ES-I3 (cell line): ENCODE results near the gene PSMB7.
A peak's percentile ranks its signal among the peaks of the same experiment; 100 is the strongest.
"Not testable (repeated sequence)": the region's sequence is repeated elsewhere in the genome, so short reads cannot be mapped to it uniquely, and the experiment has no call there.

Source experiments
- H3K36me3 ChIP-seq: 2 replicates; pipeline ENCODE4 v1.6.1; 2013; ENCODE audit warnings: mild to moderate bottlenecking, low read length, control low read depth, moderate library complexity; ENCODE audit not compliant: insufficient read depth
- H3K4me1 ChIP-seq: 2 replicates; pipeline ENCODE4 v1.6.1; 2013; ENCODE audit warnings: mild to moderate bottlenecking, control low read depth, low read length; ENCODE audit not compliant: insufficient read depth
- H3K9ac ChIP-seq: 2 replicates; pipeline ENCODE4 v1.6.1; 2013; ENCODE audit warnings: low read depth, mild to moderate bottlenecking, low read length, moderate library complexity
- H3K9me3 ChIP-seq: 2 replicates; pipeline ENCODE4 v1.6.1; 2013; ENCODE audit warnings: mild to moderate bottlenecking, low read length, moderate library complexity; ENCODE audit not compliant: control insufficient read depth, insufficient read depth

The PSMB7 gene

DNA sequence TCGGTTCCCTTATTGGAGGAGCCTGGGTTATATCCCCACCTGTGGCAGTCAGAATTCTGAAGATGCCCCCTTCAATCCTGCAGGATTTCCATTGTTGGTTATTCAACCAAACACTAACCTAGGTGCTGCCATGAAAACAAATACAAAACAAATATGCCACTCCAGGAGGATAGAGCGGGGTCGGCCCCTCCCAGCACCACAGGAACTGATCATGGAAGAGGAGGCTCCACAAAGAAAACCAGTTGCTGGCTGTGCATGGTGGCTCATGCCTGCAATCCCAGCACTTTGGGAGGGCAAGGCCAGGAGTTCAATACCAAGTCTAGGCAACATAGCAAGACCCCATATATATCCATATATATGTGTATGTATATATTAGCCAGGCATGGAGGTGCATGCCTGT, 21.8 kb upstream of the PSMB7 start:
- Histone ChIP-seq H3K4me1 (no peaks in the 10 kb centered on the region), H3K9ac (no peak overlapping the region), H3K36me3 (no peaks in the 10 kb centered on the region), H3K9me3 (no peaks in the 10 kb centered on the region)

DNA sequence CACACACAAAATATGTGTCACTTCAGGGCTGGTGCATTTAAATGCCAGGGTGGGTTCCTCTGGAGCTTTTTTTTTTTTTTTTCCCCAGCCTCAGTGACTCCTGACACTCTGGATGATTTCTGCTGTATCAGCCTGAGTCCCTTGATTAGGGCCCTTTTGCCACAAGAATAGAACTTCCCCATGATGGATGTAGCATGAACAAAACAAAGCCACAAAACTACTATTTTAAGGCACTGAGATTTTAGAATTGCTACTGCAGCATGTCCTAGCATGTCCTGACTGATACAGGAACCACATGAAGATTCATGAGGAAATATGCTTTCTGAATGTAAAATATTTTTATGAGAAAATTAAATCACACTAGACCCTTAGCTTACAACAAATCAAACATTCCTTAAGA, 21.1 kb upstream of the PSMB7 start:
- Histone ChIP-seq H3K4me1 (no peaks in the 10 kb centered on the region), H3K9me3 (no peaks in the 10 kb centered on the region), H3K9ac (no peak overlapping the region), H3K36me3 (no peaks in the 10 kb centered on the region)

DNA sequence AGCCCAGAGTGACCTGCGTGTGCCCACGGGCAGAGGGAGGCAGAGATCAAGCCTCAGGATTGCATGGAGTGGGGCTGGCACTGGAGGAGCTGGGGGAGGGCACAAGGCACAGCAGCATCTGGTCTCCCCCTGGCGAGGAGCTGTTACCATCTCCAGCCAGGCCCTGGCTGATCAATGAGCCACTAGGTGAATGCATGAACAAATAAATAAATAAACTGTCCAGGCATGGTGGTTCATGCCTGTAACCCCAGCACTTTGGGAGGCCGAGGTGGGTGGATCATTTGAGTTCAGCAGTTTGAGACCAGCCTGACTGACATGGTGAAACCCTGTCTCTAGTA, 14.3 kb upstream of the PSMB7 start:
- Histone ChIP-seq H3K9me3 (no peaks in the 10 kb centered on the region), H3K4me1 (no peaks in the 10 kb centered on the region), H3K36me3 (no peaks in the 10 kb centered on the region), H3K9ac (no peak overlapping the region)

DNA sequence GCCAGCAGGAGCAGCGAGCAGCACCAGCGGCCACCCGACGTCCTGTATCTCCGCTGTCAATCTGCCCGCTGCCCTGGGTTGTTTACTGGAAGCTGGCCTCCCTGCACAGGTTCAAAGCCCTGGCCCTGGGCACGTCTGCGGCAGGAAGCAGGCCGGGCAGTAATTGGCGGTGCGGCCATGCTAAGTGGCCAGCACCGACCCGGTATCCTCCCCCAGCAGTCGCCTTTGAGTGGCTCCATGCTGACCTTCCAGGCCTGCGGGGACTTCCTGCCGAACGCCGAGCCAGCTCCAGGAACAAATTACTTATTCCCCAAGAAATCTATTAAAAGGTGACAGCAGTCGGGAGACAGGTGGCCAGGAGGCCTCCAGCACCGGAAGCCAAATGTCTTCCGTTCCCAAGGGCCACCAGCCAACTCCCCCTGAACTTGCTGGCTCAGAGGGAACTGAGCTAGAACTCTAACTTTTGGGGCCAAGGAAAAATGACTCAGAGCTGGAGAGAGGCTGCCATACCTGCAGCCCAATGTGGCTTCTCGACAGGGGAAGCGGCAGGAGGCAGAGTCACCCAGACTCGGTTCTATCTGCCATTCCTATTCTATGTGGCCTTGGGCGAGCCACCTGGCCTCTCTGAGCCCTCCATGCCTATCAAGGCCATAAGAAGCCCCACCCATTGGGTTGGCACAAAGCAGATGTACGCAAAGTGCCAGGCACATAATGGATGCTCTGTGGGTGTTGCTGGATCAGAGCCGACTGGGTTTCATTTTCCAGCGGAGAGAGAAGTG, 13.7 kb upstream of the PSMB7 start:
- no peaks in the 10 kb centered on the region for H3K4me1 ChIP-seq
- no peaks in the 10 kb centered on the region for H3K9me3 ChIP-seq
- H3K9ac ChIP-seq = no peak overlapping the region
- H3K36me3 ChIP-seq = no peaks in the 10 kb centered on the region

DNA sequence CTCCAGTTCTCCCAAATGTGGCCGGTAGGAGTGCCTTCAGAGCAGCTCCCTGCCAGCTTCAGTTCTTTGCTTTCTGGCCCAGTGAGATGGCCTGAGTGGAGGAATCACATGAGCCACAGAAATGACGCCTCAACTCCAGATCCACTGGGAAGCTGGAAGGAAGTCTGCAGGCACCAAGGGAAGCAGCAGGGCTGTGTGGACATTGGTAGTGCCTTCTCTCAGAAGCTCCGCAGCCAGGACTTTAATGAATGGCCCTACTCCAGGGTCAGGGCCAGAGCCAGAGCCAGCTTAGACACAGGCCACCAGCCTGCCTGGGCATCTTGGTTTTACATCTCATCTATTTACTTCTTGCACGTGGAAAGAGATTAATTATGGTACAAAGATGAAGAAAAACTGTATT, 12.0 kb upstream of the PSMB7 start:
- H3K9me3 ChIP-seq = no peaks in the 10 kb centered on the region
- H3K36me3 ChIP-seq = no peaks in the 10 kb centered on the region
- H3K9ac ChIP-seq = no peak overlapping the region
- H3K4me1 ChIP-seq = no peaks in the 10 kb centered on the region

DNA sequence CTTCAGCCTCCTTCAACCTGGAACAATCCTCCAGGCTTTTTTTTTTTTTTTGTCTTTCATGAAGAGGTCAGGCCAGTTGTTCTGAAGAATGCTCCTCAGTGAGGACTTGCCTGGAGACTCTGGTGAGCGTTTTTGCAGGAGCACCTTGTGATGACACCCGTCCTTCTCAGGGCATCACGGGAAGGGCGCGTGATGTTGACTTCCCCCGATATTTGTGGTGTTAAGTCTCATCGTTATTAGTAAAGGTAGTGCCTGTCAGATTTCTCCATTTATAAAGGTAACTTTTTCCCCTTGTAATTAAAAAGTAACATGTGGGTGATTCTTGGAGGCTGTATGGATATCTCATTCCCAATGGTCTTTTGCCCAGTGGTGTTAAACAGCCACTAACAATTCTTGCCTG, 11.1 kb upstream of the PSMB7 start:
- Histone ChIP-seq H3K36me3 (no peaks in the 10 kb centered on the region), H3K9me3 (no peaks in the 10 kb centered on the region), H3K9ac (no peak overlapping the region), H3K4me1 (no peaks in the 10 kb centered on the region)

DNA sequence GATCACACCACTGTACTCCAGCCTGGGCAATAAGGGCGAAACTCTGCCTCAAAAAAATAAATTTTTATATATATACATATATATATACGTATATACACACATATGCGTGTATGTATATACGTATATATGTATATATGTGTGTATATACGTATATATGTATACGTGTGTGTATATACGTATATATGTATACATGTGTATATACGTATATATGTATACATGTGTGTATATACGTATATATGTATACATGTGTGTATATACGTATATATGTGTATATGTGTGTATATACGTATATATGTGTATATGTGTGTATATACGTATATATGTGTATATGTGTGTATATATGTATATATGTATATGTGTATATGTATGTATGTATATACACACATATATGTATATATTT, 10.5 kb upstream of the PSMB7 start:
- H3K9me3 ChIP-seq, H3K4me1 ChIP-seq, H3K9ac ChIP-seq, H3K36me3 ChIP-seq: not testable (repeated sequence)

DNA sequence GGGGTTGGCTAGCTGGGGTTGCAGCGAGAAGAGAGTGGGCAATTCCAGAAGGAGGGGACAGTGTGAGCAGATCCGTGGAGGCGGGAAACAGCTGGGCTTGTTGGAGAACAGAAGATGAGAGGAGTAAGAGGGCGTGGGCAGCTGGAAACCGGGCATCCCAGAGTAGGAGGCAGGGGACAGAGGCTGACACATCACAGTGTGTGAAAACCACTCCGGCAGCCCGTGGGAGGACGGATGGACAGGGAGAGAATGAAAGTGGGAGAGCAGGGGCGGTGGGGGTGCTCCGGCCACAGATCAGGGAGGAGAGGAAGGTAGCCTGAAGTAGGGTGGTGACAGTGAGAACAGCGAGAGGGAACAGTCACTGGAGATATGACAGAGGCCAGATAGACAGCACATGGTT, 8.3 kb upstream of the PSMB7 start:
- no peaks in the 10 kb centered on the region for H3K9me3 ChIP-seq
- no peaks in the 10 kb centered on the region for H3K36me3 ChIP-seq
- H3K4me1 ChIP-seq = no peaks in the 10 kb centered on the region
- no peak overlapping the region for H3K9ac ChIP-seq

DNA sequence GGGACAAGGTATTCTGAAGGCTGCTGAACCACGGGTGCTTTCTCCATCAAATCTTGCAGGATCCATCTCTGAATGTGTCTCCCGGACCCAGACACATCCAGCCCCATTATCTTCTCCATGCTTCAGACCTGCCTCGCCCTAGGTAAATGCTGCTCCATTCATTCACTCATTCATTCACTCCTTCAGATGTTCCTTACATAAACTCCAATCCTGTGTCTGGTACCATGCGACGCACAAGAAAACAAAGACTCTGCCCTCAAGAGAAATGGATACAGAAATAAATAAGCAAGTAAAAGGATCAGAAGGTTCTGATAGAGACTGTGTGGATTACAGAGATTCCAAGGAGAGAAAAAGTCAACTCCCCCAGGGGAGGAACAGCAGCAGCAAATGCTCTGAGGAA, 7.9 kb upstream of the PSMB7 start:
- H3K9ac ChIP-seq = no peak overlapping the region
- H3K36me3 ChIP-seq = no peaks in the 10 kb centered on the region
- H3K4me1 ChIP-seq = no peaks in the 10 kb centered on the region

DNA sequence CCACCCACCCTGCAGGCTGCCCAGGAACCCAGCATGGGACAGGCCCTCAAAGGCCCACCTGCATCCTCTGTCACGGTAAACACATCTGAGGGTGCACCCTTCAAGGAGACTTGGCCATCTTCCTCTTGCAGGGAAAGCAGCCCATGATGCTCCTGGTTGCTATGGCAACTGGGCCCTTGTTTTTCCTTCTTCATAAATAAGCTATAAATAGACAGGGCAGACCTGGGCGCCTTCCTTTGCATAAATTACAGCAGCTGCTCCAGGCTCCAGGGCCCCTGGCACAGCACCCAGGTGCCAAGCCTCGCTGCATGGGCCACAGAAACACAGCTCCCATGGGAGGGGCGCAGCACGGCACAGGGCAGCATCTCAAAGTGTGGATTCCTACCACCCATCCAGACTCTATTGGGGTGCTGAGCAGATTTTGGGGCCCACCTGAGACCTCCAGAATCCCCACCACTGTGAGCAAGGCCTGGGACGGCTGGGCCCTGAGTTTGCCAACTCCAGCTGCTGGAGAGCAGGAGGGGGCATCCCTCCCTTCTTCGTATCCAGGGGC, 5.8 kb upstream of the PSMB7 start:
- no peaks in the 10 kb centered on the region for H3K9me3 ChIP-seq
- no peaks in the 10 kb centered on the region for H3K36me3 ChIP-seq
- H3K4me1 ChIP-seq = no peaks in the 10 kb centered on the region
- H3K9ac ChIP-seq = no peak overlapping the region

More for the DNA sequence above, 7.9 kb upstream of the PSMB7 start:
- H3K9me3 ChIP-seq = no peaks in the 10 kb centered on the region

DNA sequence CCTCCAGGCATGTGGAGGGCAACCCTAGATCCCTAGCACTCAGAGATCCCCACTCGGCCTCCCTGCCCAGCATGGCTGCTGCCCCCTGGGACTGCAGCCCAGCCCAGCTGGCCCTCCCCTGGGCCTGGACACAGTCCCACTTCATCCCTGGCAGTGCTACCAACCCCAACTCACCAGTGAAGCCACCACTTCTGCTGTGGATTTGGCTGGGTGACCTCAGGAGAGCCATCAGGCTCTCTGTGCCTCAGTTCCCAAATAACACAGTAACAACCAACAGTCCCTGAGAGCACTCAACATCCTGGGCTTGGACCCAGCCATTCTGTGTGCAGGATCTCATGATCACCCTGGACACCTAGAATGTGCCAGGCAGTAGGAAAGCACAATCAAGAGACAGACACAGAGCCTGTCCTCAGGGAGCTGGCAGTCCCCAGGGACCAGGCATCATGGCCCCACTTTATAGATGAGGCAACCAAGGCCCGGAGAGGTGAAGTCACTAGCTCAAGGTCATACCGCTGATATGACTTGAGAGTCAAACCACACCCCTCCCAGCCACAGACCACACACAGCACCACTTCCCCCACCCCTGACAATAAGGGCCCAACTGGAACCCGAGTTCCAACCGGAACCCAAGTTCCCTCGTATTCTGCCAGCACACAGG, 4.7 kb upstream of the PSMB7 start:
- peaks cover 5% of the 10 kb centered on the region; the same call in 1 of the 2 replicates for H3K4me1 ChIP-seq
- no peaks in the 10 kb centered on the region for H3K9me3 ChIP-seq
- H3K9ac ChIP-seq = no peak overlapping the region
- no peaks in the 10 kb centered on the region for H3K36me3 ChIP-seq

DNA sequence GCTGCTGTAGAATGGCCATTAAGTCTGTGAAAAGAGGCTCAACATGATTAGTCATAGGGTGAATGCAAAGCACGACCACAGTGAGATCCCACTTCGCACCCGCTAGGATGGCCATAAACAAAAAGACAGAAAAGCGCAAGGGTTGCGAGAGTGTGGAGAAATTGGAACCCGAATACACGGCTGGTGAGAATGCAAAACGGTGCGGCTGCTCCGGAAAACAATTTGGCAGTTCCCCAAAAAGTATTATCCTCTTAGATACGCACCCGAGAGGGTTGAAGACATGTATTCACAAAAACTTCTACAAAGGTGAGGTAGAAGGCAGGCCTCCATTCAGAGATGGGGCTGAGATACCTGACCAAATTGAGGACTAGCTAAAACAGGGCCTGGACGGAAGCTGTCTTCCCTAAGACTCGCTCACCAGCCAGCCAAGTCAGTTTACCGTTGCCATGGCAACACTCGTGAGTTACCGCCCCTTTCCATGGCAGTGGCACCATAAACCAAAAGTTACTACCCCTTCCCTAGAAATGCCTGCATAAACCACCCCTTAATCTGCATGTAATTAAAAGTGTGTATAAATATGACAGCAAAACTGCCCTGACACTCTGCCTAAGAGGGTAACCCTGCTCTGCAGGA, 726 bp upstream of the PSMB7 start:
- H3K36me3 ChIP-seq = peaks cover 24% of the 10 kb centered on the region
- H3K9ac ChIP-seq = no peak overlapping the region
- H3K9me3 ChIP-seq = no peaks in the 10 kb centered on the region

DNA sequence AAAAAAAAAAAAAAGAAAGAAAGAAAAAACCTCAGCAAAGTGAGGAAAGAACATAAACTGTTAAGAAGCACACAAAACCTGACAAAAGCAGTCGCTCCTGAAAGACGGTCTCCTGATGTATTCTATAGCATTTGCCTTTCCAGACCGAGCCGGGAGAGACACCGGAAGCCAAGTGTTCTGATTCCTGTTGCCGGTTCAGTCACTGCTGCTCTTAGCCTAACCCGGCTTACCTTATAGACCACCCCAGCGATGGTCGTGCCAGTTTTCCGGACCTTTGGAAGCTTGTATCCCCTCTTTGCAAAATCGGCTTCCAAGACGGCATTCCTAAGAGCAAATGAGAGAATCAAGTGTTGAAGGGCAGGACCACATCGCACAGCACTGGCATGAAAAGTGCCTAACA, 630 bp downstream of the PSMB7 start:
- Histone ChIP-seq H3K9me3 (no peaks in the 10 kb centered on the region), H3K9ac (peak overlapping the region; percentile 99), H3K36me3 (peaks cover 24% of the 10 kb centered on the region), H3K4me1 (peaks cover 5% of the 10 kb centered on the region; the same call in 1 of the 2 replicates)

More for the DNA sequence above, 726 bp upstream of the PSMB7 start:
- peaks cover 5% of the 10 kb centered on the region; the same call in 1 of the 2 replicates for H3K4me1 ChIP-seq

DNA sequence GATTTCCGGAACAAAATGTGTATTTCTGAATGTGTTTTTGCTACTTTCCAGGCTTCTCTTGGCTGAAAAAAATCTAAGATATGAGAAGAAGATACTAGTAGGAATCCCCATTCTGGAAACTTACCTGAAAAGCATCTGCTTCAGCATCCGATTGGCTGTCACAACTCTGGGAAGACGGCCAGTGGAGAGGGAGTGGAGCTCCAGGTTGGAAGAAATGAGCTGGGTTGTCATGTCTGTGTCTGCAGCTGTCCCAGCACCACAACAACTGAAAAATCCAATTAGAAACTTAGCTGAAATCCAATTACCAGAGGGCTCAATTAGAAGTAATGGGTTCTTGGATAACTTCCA, 3.0 kb downstream of the PSMB7 start:
- peaks cover 31% of the 10 kb centered on the region for H3K36me3 ChIP-seq
- H3K9me3 ChIP-seq = no peaks in the 10 kb centered on the region
- no peak overlapping the region for H3K9ac ChIP-seq
- peaks cover 5% of the 10 kb centered on the region; the same call in 1 of the 2 replicates for H3K4me1 ChIP-seq
